ENCODE measurements around the gene ERF. TPM values are rescaled to one million over a fixed set of nuclear protein-coding genes. Genes with fewer than 3 reads are reported as not detected.

The ERF gene
- total and polyA plus RNA-seq, 10 donors: 13.5 to 73.1 (median 48.0) TPM

- WGBS, 5 donors: 1 to 3% (median 2%) methylated on average over 33 to 41 of the region's 41 CpGs
- H3K4me1 ChIP-seq: peaks cover 37 to 88% (median 62%) of the 10 kb centered on the region in 6 donors
- TF ChIP-seq POLR2AphosphoS5 (IDR thresholded peaks at IDR 0.05): no peak
- no peak for TF ChIP-seq POLR2A (IDR thresholded peaks at IDR 0.05)
- TF ChIP-seq, protein P1, sequence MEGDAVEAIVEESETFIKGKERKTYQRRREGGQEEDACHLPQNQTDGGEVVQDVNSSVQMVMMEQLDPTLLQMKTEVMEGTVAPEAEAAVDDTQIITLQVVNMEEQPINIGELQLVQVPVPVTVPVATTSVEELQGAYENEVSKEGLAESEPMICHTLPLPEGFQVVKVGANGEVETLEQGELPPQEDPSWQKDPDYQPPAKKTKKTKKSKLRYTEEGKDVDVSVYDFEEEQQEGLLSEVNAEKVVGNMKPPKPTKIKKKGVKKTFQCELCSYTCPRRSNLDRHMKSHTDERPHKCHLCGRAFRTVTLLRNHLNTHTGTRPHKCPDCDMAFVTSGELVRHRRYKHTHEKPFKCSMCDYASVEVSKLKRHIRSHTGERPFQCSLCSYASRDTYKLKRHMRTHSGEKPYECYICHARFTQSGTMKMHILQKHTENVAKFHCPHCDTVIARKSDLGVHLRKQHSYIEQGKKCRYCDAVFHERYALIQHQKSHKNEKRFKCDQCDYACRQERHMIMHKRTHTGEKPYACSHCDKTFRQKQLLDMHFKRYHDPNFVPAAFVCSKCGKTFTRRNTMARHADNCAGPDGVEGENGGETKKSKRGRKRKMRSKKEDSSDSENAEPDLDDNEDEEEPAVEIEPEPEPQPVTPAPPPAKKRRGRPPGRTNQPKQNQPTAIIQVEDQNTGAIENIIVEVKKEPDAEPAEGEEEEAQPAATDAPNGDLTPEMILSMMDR (IDR thresholded peaks at IDR 0.05 in 8 of 11, conservative IDR thresholded peaks at IDR 0.05 in 3 of 11): no peak
- H3K27ac ChIP-seq: peak overlapping the region; percentile 64 to 97 (median 82)
- H3K36me3 ChIP-seq: peaks cover 0 to 34% (median 31%) of the 10 kb centered on the region in 6 donors
- intact Hi-C loops (cut with DNase I; ENCODE audit: low total_unique reads): loop anchor here (5.0 kb wide), 1 partner anchor 152 kb away; the partner anchor contains the start of gene POU2F2
- DNase-seq: peak; percentile 92
- no peaks in the 10 kb centered on the region for H3K27me3 ChIP-seq (replicated peaks in 1 of 7)
- peak overlapping the region; percentile 45 to 91 (median 52) for H3K4me3 ChIP-seq
- H3K9me3 ChIP-seq: no peaks in the 10 kb centered on the region
These were observed 29.8 kb upstream of the ERF start for GRCh38 chr19:42284591-42285341.

- 0 to 2% (median 0%) methylated on average over 5 to 75 of the region's 76 CpGs for WGBS, 5 donors
- TF ChIP-seq, protein P1 (IDR thresholded peaks at IDR 0.05 in 8 of 11, conservative IDR thresholded peaks at IDR 0.05 in 3 of 11): no peak
- TF ChIP-seq POLR2A (IDR thresholded peaks at IDR 0.05): no peak
- TF ChIP-seq POLR2AphosphoS5 (IDR thresholded peaks at IDR 0.05): no peak
- H3K4me1 ChIP-seq: peaks cover 41 to 91% (median 69%) of the 10 kb centered on the region in 6 donors
- peaks cover 0 to 27% (median 24%) of the 10 kb centered on the region in 6 donors for H3K36me3 ChIP-seq
- peak overlapping the region in 6 of 8 donors; percentile 26 to 91 (median 50) for H3K4me3 ChIP-seq
- peak; percentile 97 for DNase-seq
- intact Hi-C loops (cut with DNase I; ENCODE audit: low total_unique reads): no loop called here
- no peaks in the 10 kb centered on the region for H3K27me3 ChIP-seq (replicated peaks in 1 of 7)
- H3K9me3 ChIP-seq: no peaks in the 10 kb centered on the region
- peak overlapping the region; percentile 77 to 99 (median 96) for H3K27ac ChIP-seq
These were observed 29.2 kb upstream of the ERF start for GRCh38 chr19:42284066-42284501.

DNA sequence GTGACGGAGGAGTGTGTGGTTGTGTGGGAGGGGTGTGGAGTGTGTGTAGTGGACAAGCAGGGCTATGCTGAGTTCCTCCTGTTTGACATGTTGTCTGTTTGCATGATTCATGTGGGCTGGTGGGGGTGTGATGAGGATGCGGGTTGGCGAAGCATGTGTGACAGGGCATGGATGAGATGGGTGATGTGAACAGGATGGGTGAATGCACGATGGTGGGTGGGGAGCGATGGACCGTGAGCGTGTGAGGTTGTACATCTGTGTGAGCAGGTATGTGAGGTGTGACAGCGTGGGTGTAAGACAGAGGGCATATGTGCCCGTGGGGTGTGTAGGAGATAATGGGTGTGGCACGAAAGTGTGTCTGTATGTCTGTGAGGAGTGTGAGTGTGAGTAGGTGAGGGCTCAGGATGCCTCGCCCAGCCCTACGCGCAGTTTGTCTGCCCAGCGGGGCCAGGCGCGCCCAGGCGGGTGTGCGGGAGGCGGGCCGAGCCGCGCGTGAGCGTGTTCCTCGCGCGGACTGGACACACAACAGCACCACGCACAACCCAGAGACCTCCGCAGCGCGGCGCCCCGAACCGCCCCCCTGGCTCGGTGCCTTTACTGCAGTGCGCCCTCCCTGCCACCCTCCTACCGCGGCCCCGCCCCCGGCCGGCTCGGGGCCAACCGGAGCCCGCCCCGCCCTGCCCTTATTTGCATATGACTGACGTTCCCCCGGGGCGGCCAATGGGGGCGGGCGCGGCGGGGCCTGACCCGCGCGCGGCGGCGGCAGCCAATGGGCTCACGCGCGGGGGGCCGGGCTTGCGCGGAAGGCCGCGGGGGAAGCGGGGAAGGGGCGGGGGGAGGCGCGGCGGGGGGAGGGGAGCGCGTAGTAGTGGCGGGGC is 28.5 kb upstream of the ERF start:
- Histone ChIP-seq H3K27me3 (replicated peaks in 1 of 7) (no peaks in the 10 kb centered on the region), H3K36me3 (peaks cover 0 to 21% (median 17%) of the 10 kb centered on the region in 6 donors), H3K4me1 (peaks cover 48 to 91% (median 76%) of the 10 kb centered on the region in 6 donors), H3K9me3 (no peaks in the 10 kb centered on the region), H3K4me3 (peak overlapping the region; percentile 34 to 91 (median 50)), H3K27ac (peak overlapping the region; percentile 93 to 99 (median 96))
- 0 to 3% (median 1%) methylated on average over 27 to 71 of the region's 74 CpGs for WGBS, 5 donors
- TF ChIP-seq POLR2A (IDR thresholded peaks at IDR 0.05): peak in 2 of 3 donors; percentile 70
- TF ChIP-seq, protein P1 (IDR thresholded peaks at IDR 0.05 in 8 of 11, conservative IDR thresholded peaks at IDR 0.05 in 3 of 11): peak in 6 of 11 experiments; percentile 16 to 45 (median 22)
- TF ChIP-seq POLR2AphosphoS5 (IDR thresholded peaks at IDR 0.05): peak; percentile 80 to 96 (median 91)
- intact Hi-C loops (cut with DNase I; ENCODE audit: low total_unique reads): no loop called here
- peak; percentile 98 for DNase-seq

Measured in spleen (tissue), 11 donors.